Mesothelial cell of epicardium (in vitro differentiated cells): ENCODE data around the gene ALDH3B1. TPM values are rescaled to one million over a fixed set of nuclear protein-coding genes. Genes with fewer than 3 reads are reported as not detected.

ENCODE experiments used
- DNase-seq, 2 experiments: peaks; one replicate each; pipeline ENCODE4 v3.0.0; 2021; ENCODE audit warnings: low spot score in 2 of 2; ENCODE audit not compliant: unreplicated experiment in 2 of 2
- H3K27ac Mint-ChIP-seq: 2 replicates; pipeline ENCODE4 v1.8.0; 2021; ENCODE audit warnings: mixed read lengths
- H3K27me3 Mint-ChIP-seq: 2 replicates; pipeline ENCODE4 v1.8.0; 2021; ENCODE audit warnings: low read depth, mixed read lengths
- H3K36me3 Mint-ChIP-seq: 2 replicates; pipeline ENCODE4 v1.8.0; 2021; ENCODE audit warnings: mixed read lengths
- H3K4me1 Mint-ChIP-seq: 2 replicates; pipeline ENCODE4 v1.8.0; 2021; ENCODE audit warnings: mixed read lengths
- H3K4me3 Mint-ChIP-seq: 2 replicates; pipeline ENCODE4 v1.8.0; 2021; ENCODE audit warnings: mild to moderate bottlenecking, moderate library complexity, mixed read lengths
- H3K9me3 Mint-ChIP-seq: 2 replicates; pipeline ENCODE4 v1.8.0; 2021; ENCODE audit warnings: mixed read lengths
- CTCF ChIP-seq: fragments of 200-600 bp; sonication (generic); IDR thresholded peaks from one replicate; pipeline ENCODE4 v1.5.0; 2021; ENCODE audit warnings: antibody characterized with exemption; ENCODE audit not compliant: unreplicated experiment
- total RNA-seq: library from RNA; stranded (reverse); gene quantifications from 3 replicates; pipeline ENCODE4 v1.2.1, GENCODE V29; 2021

Gene ALDH3B1
- total RNA-seq, 1 donor from 2014 or later = 1.8 TPM

GRCh38 chr11:68022531-68022930 is 12.4 kb downstream of the ALDH3B1 start:
- no peak for TF ChIP-seq CTCF
- Mint-ChIP-seq H3K36me3 (peaks cover 25% of the 10 kb centered on the region), H3K9me3 (peaks cover 18% of the 10 kb centered on the region), H3K4me1 (peaks cover 13% of the 10 kb centered on the region), H3K4me3 (no peak overlapping the region), H3K27ac (no peak overlapping the region), H3K27me3 (no peaks in the 10 kb centered on the region)
- DNase-seq = no peak

GRCh38 chr11:68024508-68024907 is 14.4 kb downstream of the ALDH3B1 start:
- Mint-ChIP-seq H3K27ac (no peak overlapping the region), H3K4me3 (no peak overlapping the region), H3K9me3 (peaks cover 18% of the 10 kb centered on the region), H3K36me3 (peaks cover 25% of the 10 kb centered on the region), H3K27me3 (no peaks in the 10 kb centered on the region), H3K4me1 (peaks cover 20% of the 10 kb centered on the region)
- DNase-seq = no peak
- TF ChIP-seq CTCF = no peak

- Mint-ChIP-seq H3K27ac (no peak overlapping the region), H3K4me3 (no peak overlapping the region), H3K4me1 (peaks cover 24% of the 10 kb centered on the region), H3K36me3 (peaks cover 25% of the 10 kb centered on the region), H3K27me3 (no peaks in the 10 kb centered on the region), H3K9me3 (peaks cover 18% of the 10 kb centered on the region)
- no peak for DNase-seq
- TF ChIP-seq CTCF = no peak
These were observed 14.9 kb downstream of the ALDH3B1 start for GRCh38 chr11:68025047-68025446.

- H3K9me3 Mint-ChIP-seq = peaks cover 18% of the 10 kb centered on the region
- peaks cover 25% of the 10 kb centered on the region for H3K36me3 Mint-ChIP-seq
- no peak overlapping the region for H3K4me3 Mint-ChIP-seq
- H3K4me1 Mint-ChIP-seq = peaks cover 23% of the 10 kb centered on the region
- no peak overlapping the region for H3K27ac Mint-ChIP-seq
- no peaks in the 10 kb centered on the region for H3K27me3 Mint-ChIP-seq
- no peak for DNase-seq
- no peak for TF ChIP-seq CTCF
These were observed 16.4 kb downstream of the ALDH3B1 start for GRCh38 chr11:68026391-68027105.

- Mint-ChIP-seq H3K27ac (no peak overlapping the region), H3K36me3 (peaks cover 25% of the 10 kb centered on the region), H3K27me3 (no peaks in the 10 kb centered on the region), H3K4me3 (no peak overlapping the region), H3K4me1 (peaks cover 26% of the 10 kb centered on the region), H3K9me3 (peaks cover 18% of the 10 kb centered on the region)
- no peak for TF ChIP-seq CTCF
- no peak for DNase-seq
These were observed 17.5 kb downstream of the ALDH3B1 start for GRCh38 chr11:68027667-68028066.
